Keratinocyte (primary cell): ENCODE results near the gene REG3A. TPM values are rescaled to one million over a fixed set of nuclear protein-coding genes. Genes with fewer than 3 reads are reported as not detected.

Experiments used
- DNase-seq: peaks from one replicate; pipeline ENCODE4 v3.0.0-alpha.2; 2011; ENCODE audit warnings: low read depth, missing footprints, low spot score
- FAIRE-seq: peaks from 2 replicates; lab custom pipeline; 2011; peaks lifted over from hg19 to GRCh38; lab: Jason Lieb, UNC
- H2AFZ ChIP-seq: 2 replicates; pipeline ENCODE4 v1.6.0; 2012; ENCODE audit warnings: low read length, control low read depth, inconsistent platforms; ENCODE audit not compliant: control insufficient read depth
- H3K27ac ChIP-seq: 2 replicates; pipeline ENCODE4 v1.5.1; 2011; ENCODE audit warnings: low read length; ENCODE audit not compliant: control insufficient read depth, insufficient read depth
- H3K27me3 ChIP-seq: 3 replicates; pipeline ENCODE4 v1.6.0; 2011; ENCODE audit warnings: low read length; ENCODE audit not compliant: control insufficient read depth, insufficient read depth; ENCODE audit errors: extremely low read depth
- H3K36me3 ChIP-seq, 2 experiments: 2 replicates in 1 of 2; 3 replicates in 1 of 2; pipeline ENCODE4 v1.5.1; 2011; ENCODE audit warnings: low read length in 2 of 2, mild to moderate bottlenecking in 1 of 2; ENCODE audit not compliant: control insufficient read depth in 2 of 2, insufficient read depth in 2 of 2; ENCODE audit errors: extremely low read depth in 1 of 2
- H3K4me1 ChIP-seq: 3 replicates; pipeline ENCODE4 v1.5.1; 2011; ENCODE audit warnings: low read length; ENCODE audit not compliant: control insufficient read depth, insufficient read depth; ENCODE audit errors: extremely low read depth
- H3K4me2 ChIP-seq: 3 replicates; pipeline ENCODE4 v1.6.0; 2011; ENCODE audit warnings: low read depth, low read length; ENCODE audit not compliant: control insufficient read depth, insufficient read depth; ENCODE audit errors: extremely low read depth
- H3K4me3 ChIP-seq, 3 experiments: fragments of 200-600 bp in 1 of 3; sonication (generic) in 1 of 3; 2 replicates in 2 of 3; 3 replicates in 1 of 3; pipeline ENCODE4 v1.5.1; 2011 to 2016; ENCODE audit warnings: low read length in 3 of 3, mild to moderate bottlenecking in 3 of 3, control low read depth in 2 of 3, inconsistent platforms in 1 of 3, low read depth in 1 of 3, mixed read lengths in 1 of 3, mixed run types in 1 of 3, moderate library complexity in 1 of 3; ENCODE audit not compliant: control insufficient read depth in 2 of 3, insufficient read depth in 2 of 3; ENCODE audit errors: extremely low read depth in 1 of 3
- H3K79me2 ChIP-seq: 2 replicates; pipeline ENCODE4 v1.6.0; 2012; ENCODE audit warnings: low read length; ENCODE audit not compliant: control insufficient read depth, insufficient read depth
- H3K9ac ChIP-seq: 3 replicates; pipeline ENCODE4 v1.6.0; 2011; ENCODE audit warnings: low read length; ENCODE audit not compliant: control insufficient read depth, insufficient read depth; ENCODE audit errors: extremely low read depth
- H3K9me1 ChIP-seq: 3 replicates; pipeline ENCODE4 v1.6.0; 2011; ENCODE audit warnings: low read length; ENCODE audit not compliant: control insufficient read depth, insufficient read depth; ENCODE audit errors: extremely low read depth
- H3K9me3 ChIP-seq: 2 replicates; pipeline ENCODE4 v1.5.1; 2012; ENCODE audit warnings: low read depth, low read length; ENCODE audit not compliant: control insufficient read depth
- H4K20me1 ChIP-seq: 3 replicates; pipeline ENCODE4 v1.6.0; 2011; ENCODE audit warnings: low read length; ENCODE audit not compliant: control insufficient read depth, insufficient read depth; ENCODE audit errors: extremely low read depth
- CTCF ChIP-seq, 3 experiments: IDR thresholded peaks in 1 of 3; conservative IDR thresholded peaks in 1 of 3; optimal IDR thresholded peaks in 1 of 3; 2 replicates in 2 of 3; 3 replicates in 1 of 3; pipeline versions ENCODE3 to v1.5.1; 2011; ENCODE audit warnings: low read length in 3 of 3, mild to moderate bottlenecking in 3 of 3, moderate library complexity in 2 of 3, control low read depth in 1 of 3, inconsistent platforms in 1 of 3; ENCODE audit not compliant: insufficient read depth in 2 of 3; ENCODE audit errors: extremely low read depth in 1 of 3
- EZH2 ChIP-seq: IDR thresholded peaks from one replicate; pipeline ENCODE4 v1.6.1; 2012; ENCODE audit warnings: inconsistent platforms, mild to moderate bottlenecking, low read length, moderate library complexity
- dilution Hi-C: fragments of 300-500 bp; cut with MboI; formaldehyde crosslinking; loops from one replicate; pipeline ENCODE4 v1.7.0; 2020; ENCODE audit warnings: low sequenced_read_pairs; ENCODE audit not compliant: extremely low pct_ligation_motif_present
- polyA plus RNA-seq, 5 experiments: library from polyadenylated mRNA; depleted of rRNA in 3 of 5; stranded (reverse) in 3 of 5; stranded (forward) in 1 of 5; unstranded in 1 of 5; fragments of >200 nt; gene quantifications; 1 replicate in 1 of 5; 2 replicates in 3 of 5; 3 replicates in 1 of 5; pipeline versions ENCODE4 v1.2.1 to v1.2.3, GENCODE V29; 2011 to 2012; ENCODE audit warnings: missing spikeins in 2 of 5, low read depth in 1 of 5, low replicate concordance in 1 of 5

REG3A gene
- polyA plus RNA-seq, 1 donor (not counting 4 experiments of a cell fraction or from before 2014, with no cell fraction given), result not detected

- Histone ChIP-seq H3K4me3 (no peak overlapping the region), H3K27me3 (no peaks in the 10 kb centered on the region), H3K9me1 (no peaks in the 10 kb centered on the region), H3K9ac (no peak overlapping the region), H4K20me1 (no peaks in the 10 kb centered on the region), H3K4me2 (no peak overlapping the region), H3K4me1 (no peaks in the 10 kb centered on the region), H3K79me2 (no peaks in the 10 kb centered on the region), H3K9me3 (peaks cover 6% of the 10 kb centered on the region), H2AFZ (no peak overlapping the region), H3K36me3 (no peaks in the 10 kb centered on the region), H3K27ac (no peak overlapping the region)
- dilution Hi-C loops, result no loop called here
- DNase-seq (no peak), FAIRE-seq (no peak)
- TF ChIP-seq CTCF (optimal IDR thresholded peaks at IDR 0.05 in 1 of 3, IDR thresholded peaks at IDR 0.05 in 1 of 3, conservative IDR thresholded peaks at IDR 0.05 in 1 of 3; ENCODE audit: extremely low read depth in 1 of 3, insufficient read depth in 2 of 3, low read length in 3 of 3) (no peak), EZH2 (no peak)
These were observed 523 bp downstream of the REG3A start for GRCh38 chr2:79159030-79159429.

- DNase-seq, result no peak
- dilution Hi-C loops, result no loop called here
- no peak overlapping the region for H3K27ac ChIP-seq
- H3K36me3 ChIP-seq, result no peaks in the 10 kb centered on the region
- no peaks in the 10 kb centered on the region for H3K4me1 ChIP-seq
- FAIRE-seq, result no peak
- no peak overlapping the region for H3K4me3 ChIP-seq
- peaks cover 6% of the 10 kb centered on the region for H3K9me3 ChIP-seq
- no peaks in the 10 kb centered on the region for H3K27me3 ChIP-seq
- no peak for TF ChIP-seq CTCF (optimal IDR thresholded peaks at IDR 0.05 in 1 of 3, IDR thresholded peaks at IDR 0.05 in 1 of 3, conservative IDR thresholded peaks at IDR 0.05 in 1 of 3; ENCODE audit: extremely low read depth in 1 of 3, insufficient read depth in 2 of 3, low read length in 3 of 3)
- no peak for TF ChIP-seq EZH2
- H3K79me2 ChIP-seq, result no peaks in the 10 kb centered on the region
- no peaks in the 10 kb centered on the region for H4K20me1 ChIP-seq
- no peak overlapping the region for H3K4me2 ChIP-seq
- no peak overlapping the region for H3K9ac ChIP-seq
- no peaks in the 10 kb centered on the region for H3K9me1 ChIP-seq
- H2AFZ ChIP-seq, result no peak overlapping the region
These were observed 3.6 kb downstream of the REG3A start for GRCh38 chr2:79155826-79156476.
